VCaP (cell line): ENCODE data around the gene TRDN.

Source experiments
- H3K27ac ChIP-seq: fragments of 450-650 bp; 2 replicates; pipeline ENCODE4 v1.5.1; 2017
- TF ChIP-seq, protein P1 (sequence below): fragments of 450-650 bp; conservative IDR thresholded peaks from 2 replicates; pipeline ENCODE4 v1.5.1; 2017; ENCODE audit warnings: mild to moderate bottlenecking, moderate library complexity

TRDN gene

DNA sequence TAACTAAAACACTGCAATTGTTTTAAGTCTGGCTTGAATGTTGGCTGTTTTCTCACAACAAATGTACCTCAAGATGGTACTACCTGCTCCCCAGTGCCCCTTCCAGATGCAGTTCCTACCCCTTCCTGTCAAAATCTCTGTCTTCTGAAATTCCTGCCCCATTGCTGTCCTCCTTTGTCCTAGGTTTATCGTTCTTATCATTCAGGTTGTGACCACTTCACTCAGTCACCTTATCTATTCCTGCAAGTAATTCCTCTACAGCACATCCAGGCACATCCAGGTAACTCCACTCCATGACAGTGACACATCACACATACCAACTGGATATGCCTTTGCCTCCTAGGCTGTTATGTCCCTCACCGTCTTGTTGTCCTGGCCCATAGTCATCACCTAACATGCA, 90.2 kb downstream of the TRDN start:
- TF ChIP-seq, protein P1, sequence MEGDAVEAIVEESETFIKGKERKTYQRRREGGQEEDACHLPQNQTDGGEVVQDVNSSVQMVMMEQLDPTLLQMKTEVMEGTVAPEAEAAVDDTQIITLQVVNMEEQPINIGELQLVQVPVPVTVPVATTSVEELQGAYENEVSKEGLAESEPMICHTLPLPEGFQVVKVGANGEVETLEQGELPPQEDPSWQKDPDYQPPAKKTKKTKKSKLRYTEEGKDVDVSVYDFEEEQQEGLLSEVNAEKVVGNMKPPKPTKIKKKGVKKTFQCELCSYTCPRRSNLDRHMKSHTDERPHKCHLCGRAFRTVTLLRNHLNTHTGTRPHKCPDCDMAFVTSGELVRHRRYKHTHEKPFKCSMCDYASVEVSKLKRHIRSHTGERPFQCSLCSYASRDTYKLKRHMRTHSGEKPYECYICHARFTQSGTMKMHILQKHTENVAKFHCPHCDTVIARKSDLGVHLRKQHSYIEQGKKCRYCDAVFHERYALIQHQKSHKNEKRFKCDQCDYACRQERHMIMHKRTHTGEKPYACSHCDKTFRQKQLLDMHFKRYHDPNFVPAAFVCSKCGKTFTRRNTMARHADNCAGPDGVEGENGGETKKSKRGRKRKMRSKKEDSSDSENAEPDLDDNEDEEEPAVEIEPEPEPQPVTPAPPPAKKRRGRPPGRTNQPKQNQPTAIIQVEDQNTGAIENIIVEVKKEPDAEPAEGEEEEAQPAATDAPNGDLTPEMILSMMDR, result no peak
- H3K27ac ChIP-seq, result no peak overlapping the region

DNA sequence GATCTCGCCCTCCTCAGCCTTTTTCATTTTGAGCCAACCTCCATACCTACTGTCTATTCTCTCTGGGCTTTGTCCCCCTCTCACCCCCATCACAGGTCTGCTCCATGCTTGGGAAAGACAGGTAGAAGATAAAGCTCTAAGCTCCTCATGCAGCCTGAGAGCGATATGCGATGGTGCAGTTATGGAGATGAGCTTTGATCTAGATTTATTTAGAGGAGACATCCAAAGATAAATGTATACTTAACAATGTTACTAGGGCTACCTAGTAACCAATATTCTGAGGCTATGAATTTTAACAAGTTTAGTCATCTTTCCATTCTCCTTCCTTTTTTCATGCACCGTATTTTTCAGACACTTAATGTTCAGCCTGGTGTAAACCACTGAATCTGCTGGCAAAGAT, 95.3 kb downstream of the TRDN start:
- TF ChIP-seq, protein P1, result no peak
- no peak overlapping the region for H3K27ac ChIP-seq

DNA sequence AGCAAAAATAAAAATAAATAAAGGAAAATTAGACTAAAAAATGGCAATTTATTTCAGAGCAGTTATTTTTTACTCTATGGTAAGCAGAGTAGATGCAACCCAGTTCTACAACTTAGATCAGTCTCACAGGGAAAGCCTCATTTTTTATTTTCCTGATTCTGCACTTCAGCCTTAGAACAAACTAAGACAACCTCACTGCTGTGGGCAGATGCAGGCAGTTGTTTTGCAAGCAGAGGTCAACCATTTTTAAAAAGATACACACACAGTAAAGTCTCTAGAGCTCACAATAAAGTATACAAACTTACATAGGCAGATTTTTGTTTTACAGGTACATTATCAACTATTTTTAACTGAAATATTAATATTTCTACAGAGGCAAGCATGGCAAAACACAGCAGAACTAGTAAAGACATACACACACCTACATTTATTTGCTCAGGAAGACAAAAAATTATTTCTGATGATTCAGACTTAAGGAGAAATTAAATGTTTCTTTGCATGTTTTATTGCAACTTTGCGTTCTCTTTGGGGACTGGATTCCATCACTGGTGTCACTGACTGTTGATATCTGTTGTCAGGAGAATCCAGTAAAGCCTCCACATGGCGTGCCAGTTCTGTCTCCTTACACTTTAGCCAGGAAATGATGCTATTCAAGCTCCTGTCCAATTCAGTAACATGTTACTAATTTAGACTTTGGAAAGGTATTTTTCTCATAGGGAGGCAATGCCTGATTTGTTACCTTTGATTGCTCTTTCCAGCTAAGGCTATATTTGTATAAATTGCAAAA, 102.7 kb downstream of the TRDN start:
- TF ChIP-seq, protein P1, result no peak
- H3K27ac ChIP-seq, result no peak overlapping the region

DNA sequence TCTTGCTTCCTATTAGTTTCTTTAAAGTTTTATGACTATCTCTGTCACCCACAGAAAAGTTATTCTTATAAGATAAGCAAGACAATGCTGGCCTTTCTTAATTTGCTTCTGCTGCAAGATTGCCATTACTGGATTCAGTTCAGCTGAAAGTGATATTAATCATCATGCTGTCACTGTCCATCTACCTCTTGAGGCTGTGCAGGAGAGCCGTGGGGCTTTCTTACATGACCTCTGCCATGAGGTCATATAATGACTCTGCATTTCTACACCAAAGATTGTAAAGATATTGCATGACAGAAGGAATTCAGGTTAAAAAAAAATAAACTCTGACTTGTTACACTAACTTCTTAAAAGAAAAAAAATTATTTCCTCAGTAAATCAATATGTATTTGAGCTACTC, 106.9 kb downstream of the TRDN start:
- H3K27ac ChIP-seq, result no peak overlapping the region
- TF ChIP-seq, protein P1, result no peak

DNA sequence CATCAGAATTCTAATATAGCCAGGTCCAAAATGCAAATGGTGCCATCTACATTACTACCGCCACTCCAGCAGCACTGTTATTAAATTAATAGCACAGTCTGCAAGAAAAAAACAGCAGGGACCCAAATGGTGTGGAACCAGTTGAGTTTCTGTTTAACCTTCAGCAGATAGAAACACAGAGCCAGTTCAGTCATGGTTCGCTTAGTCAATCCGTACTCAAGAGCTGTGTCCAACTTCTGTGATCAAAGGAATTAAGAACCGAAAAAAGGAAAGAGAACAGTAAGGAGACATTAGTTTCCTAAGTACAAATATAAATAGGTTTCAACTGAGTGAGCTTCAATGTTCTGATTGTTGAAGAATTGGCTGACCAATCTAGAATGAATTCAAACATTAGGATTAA, 107.7 kb downstream of the TRDN start:
- TF ChIP-seq, protein P1, result no peak
- H3K27ac ChIP-seq, result no peak overlapping the region

DNA sequence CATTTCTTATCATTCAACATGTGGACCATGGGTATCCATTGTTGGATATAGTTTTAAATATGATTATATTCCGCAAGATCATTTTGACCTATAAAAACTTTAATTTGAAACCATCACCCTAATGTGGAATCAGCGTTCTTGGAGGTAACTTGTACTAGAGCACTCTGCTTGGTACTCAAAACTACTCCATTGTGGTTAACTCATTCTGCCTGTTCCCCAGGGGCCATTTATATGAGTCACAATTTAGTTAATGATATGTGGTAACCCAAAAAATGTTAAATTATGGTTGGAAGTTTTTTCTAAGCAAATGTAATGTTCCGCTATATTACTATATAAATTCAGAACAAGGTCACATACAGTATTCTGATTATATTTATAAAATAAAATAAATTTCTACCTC, 109.3 kb downstream of the TRDN start:
- TF ChIP-seq, protein P1, result no peak
- no peak overlapping the region for H3K27ac ChIP-seq

DNA sequence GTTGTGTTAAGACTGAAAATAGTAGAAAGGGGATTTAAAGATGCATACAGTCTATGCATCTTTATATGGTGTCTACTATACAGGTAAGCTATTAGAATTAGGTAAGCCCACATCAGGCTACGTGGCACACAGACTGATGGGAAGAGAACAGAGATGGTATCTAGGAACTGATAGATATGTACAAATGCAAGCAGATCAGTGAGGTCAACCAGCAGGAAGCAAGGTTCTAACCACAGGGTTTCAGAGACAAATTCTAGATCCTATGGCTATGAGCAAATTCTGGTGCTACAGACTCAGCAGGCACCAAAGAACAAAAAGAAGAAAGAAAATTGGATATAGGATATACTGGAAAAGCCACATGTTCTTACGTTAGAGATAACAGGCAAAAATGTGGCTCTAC, 110.6 kb downstream of the TRDN start:
- no peak overlapping the region for H3K27ac ChIP-seq
- TF ChIP-seq, protein P1, result no peak
